GM18505 (cell line): ENCODE results near the gene TBC1D4.

Experiments
- ATAC-seq: cut with Tn5 transposase; IDR thresholded peaks from one replicate; pipeline ENCODE4 v1.9.1; 2021; ENCODE audit not compliant: unreplicated experiment
- POLR2A ChIP-seq: IDR thresholded peaks from 4 replicates; pipeline ENCODE4 v1.6.1; 2011; ENCODE audit warnings: borderline replicate concordance; ENCODE audit not compliant: insufficient read depth, insufficient read length; ENCODE audit errors: extremely low read depth

TBC1D4 gene

DNA sequence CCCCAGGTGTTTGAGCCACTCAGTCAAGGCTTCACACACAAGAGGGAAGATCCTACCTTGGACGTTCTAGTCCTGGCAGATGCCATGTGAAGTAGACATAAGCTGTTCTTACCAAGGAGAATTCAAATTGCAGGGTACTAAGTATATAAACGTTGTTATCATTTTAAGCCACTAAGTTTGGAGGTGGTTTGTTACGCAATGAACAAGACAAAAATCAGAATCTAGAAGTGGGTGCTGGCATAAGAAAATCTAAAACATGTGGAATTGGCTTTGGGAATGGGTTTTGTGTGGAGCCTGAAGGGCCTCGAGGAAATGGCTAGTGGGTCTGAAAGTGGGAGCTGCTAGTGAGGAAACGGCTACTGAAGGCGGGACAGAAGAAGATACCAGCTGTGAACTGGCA, 83.9 kb downstream of the TBC1D4 start:
- no peak for ATAC-seq
- no peak for TF ChIP-seq POLR2A

DNA sequence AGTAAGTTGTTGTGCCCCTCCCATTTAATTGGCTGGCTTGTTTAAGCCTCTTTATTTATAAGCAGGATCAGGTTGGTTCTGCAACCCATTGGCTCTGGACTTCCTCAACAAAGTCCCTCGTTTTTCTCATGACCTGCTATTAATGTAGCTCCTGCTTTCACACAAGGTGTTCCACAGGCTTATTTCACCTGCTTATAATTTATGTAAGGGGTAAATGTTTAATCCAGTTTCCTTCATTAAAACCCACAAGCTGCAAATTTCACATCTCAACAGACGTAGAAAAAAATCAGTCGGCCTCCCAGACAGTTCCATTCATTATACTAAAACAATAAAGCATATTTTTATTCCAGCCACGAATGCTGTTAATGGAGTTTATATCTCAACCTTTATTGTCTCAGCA, 86.1 kb downstream of the TBC1D4 start:
- no peak for ATAC-seq
- TF ChIP-seq POLR2A = no peak

DNA sequence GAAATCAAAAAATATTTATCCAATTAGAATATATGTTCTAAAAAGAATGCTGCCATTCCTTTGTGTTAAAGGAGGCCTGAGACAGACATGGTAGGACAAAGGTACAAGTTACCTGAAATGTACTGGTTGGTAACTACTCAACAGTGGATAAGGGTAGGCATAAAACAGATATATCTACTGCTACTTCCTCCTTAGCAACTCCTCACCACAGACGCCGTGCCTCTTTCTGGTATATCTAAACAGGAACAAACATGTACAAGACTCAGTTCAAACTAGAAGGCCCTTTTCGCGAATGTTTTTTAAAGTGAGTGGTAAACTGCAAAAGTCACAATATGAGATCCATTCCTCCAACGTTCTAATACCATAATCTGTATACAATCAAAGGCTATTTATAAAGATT, 86.9 kb downstream of the TBC1D4 start:
- TF ChIP-seq POLR2A = no peak
- no peak for ATAC-seq

DNA sequence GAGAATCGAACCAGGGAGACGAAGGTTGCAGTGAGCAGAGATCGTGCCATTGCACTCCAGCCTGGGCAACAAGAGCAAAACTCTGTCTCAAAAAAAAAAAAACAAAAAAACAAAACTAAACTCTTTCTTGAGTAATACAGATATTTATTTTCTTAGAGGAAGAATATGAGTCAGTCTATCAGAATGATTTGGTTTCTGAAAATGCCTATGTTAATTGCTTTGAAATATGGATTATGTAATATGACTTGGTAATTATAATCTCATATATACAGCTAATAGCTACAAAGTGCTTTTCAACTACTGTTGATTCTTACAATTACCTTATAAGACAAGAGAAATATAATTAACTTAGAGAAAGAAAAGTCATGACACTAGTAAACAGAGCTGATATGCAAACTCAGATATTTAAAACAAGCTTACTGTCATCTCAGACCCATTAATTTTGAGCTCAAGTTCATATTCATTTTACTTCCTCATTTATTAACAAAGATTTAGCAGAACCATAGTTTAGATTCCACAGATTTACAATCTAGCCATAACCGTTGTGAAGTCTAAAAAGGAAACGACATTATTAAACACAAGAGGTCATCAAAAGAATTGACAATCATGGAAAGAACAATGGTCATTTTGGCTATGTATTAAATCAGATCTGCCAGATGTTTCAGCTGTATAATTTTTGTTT, 88.0 kb downstream of the TBC1D4 start:
- TF ChIP-seq POLR2A = no peak
- no peak for ATAC-seq

DNA sequence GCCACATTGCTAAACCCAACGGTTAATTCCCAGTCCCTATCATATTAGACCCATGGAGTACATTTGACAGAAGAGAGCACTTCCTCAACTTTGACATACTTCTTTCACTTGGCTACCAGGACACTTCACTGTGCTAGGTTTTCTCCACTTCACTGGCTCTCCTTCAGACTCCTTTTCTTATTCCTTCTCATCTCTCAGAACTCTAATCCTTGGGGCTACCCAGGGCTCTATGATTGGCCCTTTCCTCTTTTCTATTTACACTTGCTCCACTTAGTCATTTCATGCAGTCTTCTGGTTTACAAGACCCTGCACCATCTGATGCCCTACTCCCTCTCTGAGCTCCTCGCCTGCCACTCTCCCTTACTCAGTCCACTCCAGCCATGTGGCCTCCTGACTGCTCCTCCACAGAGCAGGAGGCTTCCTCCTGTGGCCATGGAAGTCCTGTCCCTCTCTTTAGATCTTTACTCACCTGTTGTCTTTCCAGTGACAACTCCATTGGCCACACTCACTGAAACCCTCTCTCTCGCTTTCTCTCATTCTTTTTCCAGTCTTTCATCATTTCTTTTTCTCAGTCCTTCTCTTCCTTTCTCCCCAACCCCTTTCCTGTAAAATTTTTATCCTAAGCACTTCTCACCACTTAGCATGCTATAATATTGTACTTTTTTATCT, 90.4 kb downstream of the TBC1D4 start:
- ATAC-seq = no peak
- TF ChIP-seq POLR2A = no peak

DNA sequence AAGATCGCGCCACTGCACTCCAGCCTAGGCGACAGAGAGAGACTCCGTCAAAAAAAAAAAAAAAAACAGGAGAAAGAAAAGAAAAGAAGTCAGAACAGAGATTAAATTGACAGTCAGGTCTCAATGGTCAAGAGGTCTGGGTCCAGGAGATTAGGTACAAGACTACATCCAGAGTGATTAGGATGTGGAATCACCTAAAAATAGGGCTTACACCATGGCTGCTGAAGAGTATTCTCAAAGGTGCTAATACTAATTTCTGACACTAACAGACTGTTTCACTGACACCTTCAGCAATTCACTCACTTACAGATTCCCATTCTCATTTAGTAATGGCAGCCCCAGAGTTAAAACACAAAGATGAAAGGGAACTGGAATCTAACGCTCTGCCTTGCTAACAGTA, 91.7 kb downstream of the TBC1D4 start:
- TF ChIP-seq POLR2A = no peak
- ATAC-seq = no peak

DNA sequence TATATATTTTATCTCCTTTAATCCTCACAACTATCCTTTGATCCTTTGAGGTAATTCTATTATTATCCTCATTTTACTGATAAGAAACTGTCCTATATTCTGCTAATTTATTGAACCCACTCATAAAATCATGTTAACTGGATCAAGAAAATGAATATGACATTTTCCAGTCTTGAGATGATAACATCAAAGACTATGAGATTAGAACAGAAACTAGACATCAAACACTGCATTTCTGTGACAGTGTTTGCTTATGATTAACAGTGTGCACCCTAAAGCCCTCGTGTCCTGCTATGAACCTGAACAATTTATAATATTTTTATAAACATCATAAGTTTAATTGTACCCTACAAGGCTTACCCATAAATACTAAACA, 96.3 kb downstream of the TBC1D4 start:
- no peak for TF ChIP-seq POLR2A

DNA sequence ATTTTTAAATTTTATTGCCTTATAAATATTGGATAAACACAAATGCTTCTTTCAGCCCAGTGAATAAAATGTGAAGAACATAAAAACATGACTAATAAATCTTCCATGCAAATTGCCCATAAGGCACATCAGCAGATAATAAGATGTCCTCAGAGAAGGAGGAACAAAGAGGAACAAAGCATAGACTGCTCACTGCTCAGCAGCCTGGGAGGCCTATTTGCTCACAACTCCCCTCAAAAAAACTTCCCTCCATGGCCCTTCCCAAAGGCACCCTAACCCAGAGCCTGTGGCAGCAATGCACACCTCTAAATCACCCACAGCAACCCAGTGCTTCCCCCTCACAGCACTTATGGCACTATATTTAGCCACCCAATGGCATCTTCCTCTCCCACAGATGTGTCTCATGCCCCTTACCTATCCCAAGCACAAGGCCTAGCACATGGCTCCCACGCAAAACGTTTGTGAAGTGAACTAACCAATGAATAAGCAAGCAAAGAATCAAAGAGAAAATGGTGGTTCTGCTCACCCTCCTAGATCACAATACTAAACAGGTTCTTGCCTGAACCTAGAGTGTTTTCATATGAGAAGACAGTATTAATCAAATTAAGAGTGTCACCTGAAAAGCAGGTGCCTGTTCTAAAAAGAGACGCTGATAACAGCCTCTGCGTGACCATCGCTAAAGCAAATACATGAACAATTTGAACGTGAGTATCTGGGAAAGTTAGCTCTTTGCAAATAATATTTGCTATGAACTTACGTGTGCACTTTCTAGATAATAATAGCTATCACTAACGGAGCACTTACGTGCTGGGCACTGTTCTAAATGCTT, 96.9 kb downstream of the TBC1D4 start:
- ATAC-seq = no peak
- TF ChIP-seq POLR2A = no peak

More for the DNA sequence above, 96.3 kb downstream of the TBC1D4 start:
- ATAC-seq = no peak

DNA sequence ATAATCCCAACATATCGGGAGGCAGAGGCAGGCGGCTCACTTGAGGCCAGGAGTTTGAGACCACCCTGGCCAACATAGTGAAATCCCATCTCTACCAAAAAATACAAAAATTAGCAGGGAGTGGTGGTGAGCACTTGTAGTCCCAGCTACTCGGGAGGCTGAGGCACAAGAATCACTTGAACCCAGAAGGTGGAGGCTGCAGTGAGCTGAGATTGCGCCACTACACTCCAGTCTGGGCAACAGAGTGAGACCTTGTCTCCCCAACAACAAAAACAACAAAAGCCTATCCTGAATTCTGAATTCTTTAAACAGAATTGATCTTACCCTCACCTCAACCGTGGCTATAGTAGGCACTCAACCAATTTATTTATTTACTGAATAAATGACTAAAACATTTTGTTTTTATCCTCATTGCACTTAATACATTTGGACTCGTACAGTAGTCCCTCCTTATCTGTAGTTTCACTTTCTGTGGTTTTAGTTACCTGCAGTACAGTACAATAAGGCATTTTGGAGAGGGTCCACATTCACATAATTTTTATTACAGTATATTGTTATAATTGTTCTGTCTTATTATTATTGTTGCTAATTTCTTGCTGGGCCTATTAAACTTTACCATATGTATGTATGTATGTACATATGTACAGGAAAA, 98.8 kb downstream of the TBC1D4 start:
- TF ChIP-seq POLR2A = no peak
- ATAC-seq = no peak

DNA sequence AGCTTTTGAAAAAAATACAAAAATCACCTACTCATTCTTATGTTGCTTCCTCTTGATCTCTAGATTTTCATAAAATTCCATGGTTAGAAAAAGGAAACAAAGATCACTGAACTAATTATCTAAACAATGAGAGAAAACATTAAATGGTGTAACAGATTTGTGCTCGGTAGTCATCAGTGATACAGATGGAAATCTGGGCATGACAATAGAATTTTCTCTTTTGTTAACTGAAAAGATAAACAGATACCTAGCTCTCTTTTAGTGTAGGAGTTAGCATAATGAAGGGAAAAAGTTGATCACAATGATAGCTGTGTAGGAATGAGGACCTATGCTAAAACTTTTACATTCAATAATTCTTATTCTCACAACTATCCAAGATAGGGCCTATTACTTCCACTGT, 103.7 kb downstream of the TBC1D4 start:
- no peak for TF ChIP-seq POLR2A
- no peak for ATAC-seq

DNA sequence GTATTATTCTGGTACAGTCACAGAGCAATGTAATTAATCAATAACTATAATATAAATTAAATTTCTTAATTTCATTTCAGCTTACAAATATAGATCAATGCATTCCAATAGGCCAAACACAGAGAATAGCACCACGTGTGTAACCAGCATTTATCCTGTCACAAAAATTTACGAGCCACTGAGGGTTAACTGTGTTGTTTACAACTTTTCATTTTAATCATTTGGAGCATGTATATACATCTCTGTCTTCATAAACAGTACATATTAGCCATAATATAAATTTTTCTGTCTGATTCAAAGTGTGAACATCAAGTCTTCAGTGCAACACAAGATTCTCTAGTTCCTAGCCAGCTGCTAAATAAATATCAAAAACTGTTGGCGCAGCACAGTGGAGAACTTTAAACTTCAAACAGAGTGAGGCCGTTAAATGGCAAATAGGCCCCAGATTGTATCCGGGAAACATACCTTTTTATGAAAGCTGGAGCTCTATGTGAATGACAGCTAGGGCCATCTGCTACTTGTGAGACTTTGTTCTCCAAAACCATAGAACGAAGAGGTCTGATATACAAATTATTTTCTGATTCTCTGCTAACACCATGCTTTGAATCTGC, 105.1 kb downstream of the TBC1D4 start:
- no peak for ATAC-seq
- no peak for TF ChIP-seq POLR2A

DNA sequence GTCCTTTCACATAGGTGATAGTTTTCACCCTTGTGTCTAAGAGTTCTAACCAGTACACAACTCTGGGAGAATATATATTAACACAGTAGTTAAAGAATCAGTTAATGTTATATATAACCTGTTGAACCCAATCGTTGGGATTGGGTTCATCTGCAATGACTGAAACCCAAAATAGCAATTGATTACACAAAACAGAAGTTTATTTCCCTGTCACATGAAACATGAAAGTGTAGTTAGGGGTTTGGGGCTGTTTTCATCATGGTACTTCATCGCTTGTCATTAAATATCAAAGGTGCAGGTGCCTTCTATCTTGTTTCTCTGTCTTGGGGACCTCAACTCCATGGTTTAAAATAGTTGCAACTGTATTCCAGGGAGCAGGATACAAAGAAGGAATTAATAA, 106.6 kb downstream of the TBC1D4 start:
- no peak for TF ChIP-seq POLR2A

DNA sequence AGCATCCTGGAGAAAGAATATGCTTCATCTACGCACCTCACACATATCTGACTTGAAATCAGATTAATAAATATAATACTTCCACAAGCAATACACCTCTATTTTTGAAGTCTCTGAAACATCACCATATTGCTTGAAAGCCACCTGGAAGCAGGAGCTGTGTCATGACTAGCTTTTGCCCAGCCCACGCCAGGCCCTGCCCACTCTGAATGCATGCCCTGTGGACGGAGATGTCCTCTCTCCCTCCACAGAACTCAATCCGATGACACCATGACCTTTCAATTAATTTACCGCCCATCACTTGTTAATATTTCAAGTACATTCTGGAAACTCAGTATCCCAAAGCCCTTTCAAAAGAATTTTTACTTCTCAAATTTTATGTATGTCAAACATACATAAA, 108.0 kb downstream of the TBC1D4 start:
- no peak for ATAC-seq
- TF ChIP-seq POLR2A = no peak

More for the DNA sequence above, 106.6 kb downstream of the TBC1D4 start:
- ATAC-seq = no peak
